T follicular helper cell (primary cell): ENCODE measurements around the gene CYP2W1.

Source experiments
- DNase-seq: peaks from one replicate; pipeline ENCODE4 v3.0.0-alpha.2; 2020; ENCODE audit warnings: low read depth

CYP2W1 gene

GRCh38 chr7:1015196-1016121, 32.5 kb downstream of the CYP2W1 start:
- DNase-seq: no peak

GRCh38 chr7:1016577-1017531, 33.9 kb downstream of the CYP2W1 start:
- no peak for DNase-seq

- no peak for DNase-seq
These were observed 34.8 kb downstream of the CYP2W1 start for GRCh38 chr7:1017586-1018333.

GRCh38 chr7:1018334-1018695, 35.3 kb downstream of the CYP2W1 start:
- no peak for DNase-seq

- no peak for DNase-seq
These were observed 36.3 kb downstream of the CYP2W1 start for GRCh38 chr7:1019255-1019785.

GRCh38 chr7:1019789-1020610, 37.0 kb downstream of the CYP2W1 start:
- DNase-seq: no peak

- DNase-seq: no peak
These were observed 37.9 kb downstream of the CYP2W1 start for GRCh38 chr7:1020849-1021251.

- no peak for DNase-seq
These were observed 38.4 kb downstream of the CYP2W1 start for GRCh38 chr7:1021366-1021765.

GRCh38 chr7:1021931-1022330, 39.0 kb downstream of the CYP2W1 start:
- no peak for DNase-seq

- no peak for DNase-seq
These were observed 39.4 kb downstream of the CYP2W1 start for GRCh38 chr7:1022356-1022755.

GRCh38 chr7:1022801-1023465, 40.0 kb downstream of the CYP2W1 start:
- DNase-seq: no peak

GRCh38 chr7:1024331-1024841, 41.4 kb downstream of the CYP2W1 start:
- DNase-seq: no peak

GRCh38 chr7:1024876-1025742, 42.1 kb downstream of the CYP2W1 start:
- DNase-seq: no peak

GRCh38 chr7:1025743-1026581, 43.0 kb downstream of the CYP2W1 start:
- DNase-seq: no peak

- DNase-seq: no peak
These were observed 43.8 kb downstream of the CYP2W1 start for GRCh38 chr7:1026721-1027161.

GRCh38 chr7:1027242-1028043, 44.5 kb downstream of the CYP2W1 start:
- DNase-seq: no peak
